K562 (cell line): ENCODE data around the gene VIPR2. TPM values are rescaled to one million over a fixed set of nuclear protein-coding genes. Genes with fewer than 3 reads are reported as not detected.

Source experiments
- ARID4B ChIP-seq: sonication (generic); formaldehyde crosslinking; IDR thresholded peaks from 2 replicates; pipeline ENCODE4 v1.8.0; 2022; ENCODE audit warnings: mild to moderate bottlenecking, missing genetic modification reagents
- JUNB ChIP-seq: fragments of 450-650 bp; formaldehyde crosslinking; conservative IDR thresholded peaks from 2 replicates; pipeline ENCODE4 v1.4.0; 2020; ENCODE audit warnings: mild to moderate bottlenecking
- MCM5 ChIP-seq: fragments of 450-650 bp; IDR thresholded peaks from 2 replicates; pipeline ENCODE4 v1.6.1; 2016; ENCODE audit warnings: low read depth
- PHTF2 ChIP-seq: fragments of 250-450 bp; sonication (Bioruptor Pico); IDR thresholded peaks from 2 replicates; pipeline ENCODE4 v1.5.0; 2021; ENCODE audit warnings: mild to moderate bottlenecking
- PRDM10 ChIP-seq: fragments of 450-650 bp; IDR thresholded peaks from 2 replicates; pipeline ENCODE4 v1.6.1; 2018; ENCODE audit not compliant: partially characterized antibody
- SETDB1 ChIP-seq: IDR thresholded peaks from one replicate; pipeline ENCODE4 v1.6.1; 2012; ENCODE audit warnings: low read length, control low read depth, inconsistent platforms
- TAF9B ChIP-seq: fragments of 450-650 bp; IDR thresholded peaks from 2 replicates; pipeline ENCODE4 v1.6.1; 2018; ENCODE audit warnings: mild to moderate bottlenecking; ENCODE audit not compliant: partially characterized antibody
- TCFL5 ChIP-seq: fragments of 250-450 bp; sonication (Bioruptor Pico); conservative IDR thresholded peaks from 2 replicates; pipeline ENCODE4 v1.6.1; 2021; ENCODE audit warnings: mild to moderate bottlenecking, moderate library complexity, matching md5 sums
- TOE1 ChIP-seq, 2 experiments: fragments of 450-650 bp in 1 of 2; sonication (generic) in 1 of 2; formaldehyde crosslinking in 1 of 2; IDR thresholded peaks; 2 replicates each; pipeline versions ENCODE4 v1.7.1 to v1.8.0; 2016 to 2022; ENCODE audit warnings: borderline replicate concordance in 2 of 2, mild to moderate bottlenecking in 2 of 2, antibody characterized with exemption in 1 of 2, inconsistent platforms in 1 of 2, low read depth in 1 of 2, missing genetic modification reagents in 1 of 2, moderate library complexity in 1 of 2
- UBTF ChIP-seq, 2 experiments: IDR thresholded peaks; 2 replicates each; pipeline ENCODE4 v1.6.1; 2012; ENCODE audit warnings: improper control_type of control experiment in 2 of 2, low read depth in 2 of 2, low read length in 2 of 2, borderline replicate concordance in 1 of 2
- ZNF311 ChIP-seq: fragments of 250-450 bp; sonication (Bioruptor Pico); IDR thresholded peaks from 2 replicates; pipeline ENCODE4 v1.4.0; 2020; ENCODE audit warnings: mild to moderate bottlenecking, moderate library complexity
- ZNF717 ChIP-seq: fragments of 250-450 bp; sonication (Bioruptor Pico); IDR thresholded peaks from 2 replicates; pipeline ENCODE4 v1.5.0; 2021
- polyA plus RNA-seq, 8 experiments: library from polyadenylated mRNA; depleted of rRNA in 4 of 8; stranded (reverse) in 5 of 8; unstranded in 3 of 8; fragments of >200 nt; fragmentation: Nextera tagmentation in 2 of 8; fragmentation: Illumina TruSeq in 1 of 8; extraction: Ambion mirVana in 2 of 8; extraction: Trizol in 1 of 8; gene quantifications; 2 replicates each; pipeline versions ENCODE4 v1.2.1 to v1.2.3, GENCODE V29; 2011 to 2014; ENCODE audit warnings: inconsistent platforms in 1 of 8, missing spikeins in 1 of 8
- total RNA-seq, 7 experiments: library from RNA; depleted of rRNA in 6 of 7; stranded (reverse); fragments of >200 nt in 6 of 7; fragmentation: Illumina TruSeq in 2 of 7; extraction: Trizol in 2 of 7; gene quantifications; 2 replicates each; pipeline versions ENCODE4 v1.2.1 to v1.2.3, GENCODE V29; 2011 to 2021; ENCODE audit warnings: low replicate concordance in 1 of 7
- TF ChIP-seq, protein P1 (sequence below): sonication (generic); formaldehyde crosslinking; IDR thresholded peaks from 2 replicates; pipeline ENCODE4 v1.8.0; 2022; ENCODE audit warnings: missing genetic modification reagents, mild to moderate bottlenecking, moderate library complexity, borderline replicate concordance

VIPR2 gene
- total and polyA plus RNA-seq, 9 of the 15 experiments (the other 6 are each of a cell fraction or from before 2014, with no cell fraction given): 0.04 TPM; not detected in 8

DNA sequence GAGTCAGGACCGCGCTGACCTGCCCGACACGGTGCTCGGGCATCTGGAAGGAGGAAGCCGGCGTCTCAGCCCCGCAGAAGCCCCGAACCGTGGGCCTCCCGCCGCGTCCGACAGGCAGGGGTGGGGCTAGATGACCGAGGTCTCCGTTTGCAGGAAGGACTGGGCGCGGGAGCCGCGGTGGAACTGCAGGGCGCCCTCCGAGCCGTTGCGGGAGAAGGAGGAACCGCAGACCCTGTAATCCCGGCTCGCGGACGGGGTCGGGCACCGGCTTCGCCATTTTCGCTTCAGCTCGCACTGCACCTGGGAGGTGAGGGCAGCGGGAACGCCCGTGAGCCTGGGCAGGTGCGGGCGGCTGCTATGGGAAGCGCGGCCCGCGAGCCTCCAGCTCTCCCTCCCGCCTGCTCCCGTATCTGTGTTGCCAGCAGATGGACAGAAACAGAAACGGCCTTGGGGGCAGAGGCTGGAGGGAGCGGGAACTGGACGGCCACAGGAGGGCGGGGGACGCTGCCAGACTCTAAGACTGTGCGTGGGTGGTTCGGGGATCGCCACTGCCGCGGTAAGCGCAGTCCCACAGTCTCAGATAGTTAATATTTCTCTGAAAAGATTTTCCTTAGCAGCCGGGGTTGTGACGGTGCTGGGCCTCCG, 114.1 kb downstream of the VIPR2 start (continued):
- TF ChIP-seq ARID4B (CRISPR knock-in tag): peak; percentile 71; the same call in 1 of the 2 replicates
- no peak for TF ChIP-seq ZNF717 (CRISPR knock-in tag)
- peak; percentile 63; the same call in 1 of the 2 replicates for TF ChIP-seq TOE1 (IDR thresholded peaks at IDR 0.05; ENCODE audit: borderline replicate concordance)
- peak; percentile 82 for TF ChIP-seq TOE1 (CRISPR knock-in tag; IDR thresholded peaks at IDR 0.05; ENCODE audit: borderline replicate concordance, low read depth)
- no peak for TF ChIP-seq TCFL5 (CRISPR knock-in tag)
- no peak for TF ChIP-seq ZNF311
- no peak for TF ChIP-seq MCM5
- no peak for TF ChIP-seq PRDM10
- TF ChIP-seq UBTF (IDR thresholded peaks at IDR 0.05; ENCODE audit: borderline replicate concordance in 1 of 2, low read depth in 2 of 2, low read length in 2 of 2): peak; percentile 86 to 91; a peak in 3 of 4 replicates
- no peak for TF ChIP-seq TAF9B
- TF ChIP-seq PHTF2 (CRISPR knock-in tag): no peak
- TF ChIP-seq SETDB1: no peak
- TF ChIP-seq JUNB (CRISPR knock-in tag): no peak
- TF ChIP-seq, protein P1, sequence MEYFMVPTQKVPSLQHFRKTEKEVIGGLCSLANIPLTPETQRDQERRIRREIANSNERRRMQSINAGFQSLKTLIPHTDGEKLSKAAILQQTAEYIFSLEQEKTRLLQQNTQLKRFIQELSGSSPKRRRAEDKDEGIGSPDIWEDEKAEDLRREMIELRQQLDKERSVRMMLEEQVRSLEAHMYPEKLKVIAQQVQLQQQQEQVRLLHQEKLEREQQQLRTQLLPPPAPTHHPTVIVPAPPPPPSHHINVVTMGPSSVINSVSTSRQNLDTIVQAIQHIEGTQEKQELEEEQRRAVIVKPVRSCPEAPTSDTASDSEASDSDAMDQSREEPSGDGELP (CRISPR knock-in tag): peak; percentile 73; the same call in 1 of the 2 replicates
